ENCODE data around the gene TBC1D2B. TPM values are rescaled to one million over a fixed set of nuclear protein-coding genes. Genes with fewer than 3 reads are reported as not detected.
"Not testable (repeated sequence)": the region's sequence is repeated elsewhere in the genome, so short reads cannot be mapped to it uniquely, and the experiment has no call there.

Gene TBC1D2B
- total and polyA plus RNA-seq, 7 experiments from 2014 or later = 7.4 to 119 (median 76.6) TPM

- H3K27ac ChIP-seq (ENCODE audit: low read depth, low read length) = no peak overlapping the region
- ChIA-PET POLR2A (interaction anchor here (1.1 to 2.1 kb wide), 2 partner anchors 109 to 112 kb away, joined by 3 to 9 read pairs; no protein-coding TSS in a partner anchor), CTCF (interaction anchor here (0.6 to 4.0 kb wide), 6 partner anchors 34 to 195 kb away, joined by 3 to 28 read pairs (median 4); no protein-coding TSS in a partner anchor)
- Mint-ChIP-seq H3K27ac (peak overlapping the region; percentile 19 to 87 (median 68)), H3K9me3 (no peaks in the 10 kb centered on the region), H3K36me3 (peaks cover 3 to 27% (median 9%) of the 10 kb centered on the region in 5 donors), H3K27me3 (no peaks in the 10 kb centered on the region), H3K4me1 (peaks cover 0 to 26% (median 5%) of the 10 kb centered on the region in 7 donors), H3K4me3 (no peak overlapping the region)
- no peaks in the 10 kb centered on the region for H3K27me3 ChIP-seq (ENCODE audit: control insufficient read depth in 2 of 2, insufficient read depth in 2 of 2, low read length in 2 of 2)
- H3K36me3 ChIP-seq (ENCODE audit: control insufficient read depth in 2 of 3, insufficient read depth in 3 of 3, low read length in 3 of 3) = peaks cover 15 to 87% (median 18%) of the 10 kb centered on the region in 3 experiments
- no peaks in the 10 kb centered on the region for H3K4me1 ChIP-seq (ENCODE audit: control insufficient read depth in 2 of 2, insufficient read depth in 2 of 2, low read length in 2 of 2)
- ATAC-seq = peak; percentile 100
- H3K4me3 ChIP-seq (ENCODE audit: low read length) = no peak overlapping the region
- intact Hi-C loops (cut with micrococcal nuclease) = loop anchor here (1.0 to 2.0 kb wide), 4 partner anchors 76 to 241 kb away; partner anchors contain the start of gene TBC1D2B (in 1 of the 2)
- no peaks in the 10 kb centered on the region for H3K9me3 ChIP-seq (ENCODE audit: control insufficient read depth in 2 of 3, low read length in 3 of 3)
- peak; percentile 66 to 82 (median 78) for DNase-seq
These were observed 77.2 kb downstream of the TBC1D2B start for GRCh38 chr15:78000091-78000926.

GRCh38 chr15:77999486-77999885, 78.0 kb downstream of the TBC1D2B start:
- CTCF ChIA-PET = interaction anchor here (0.6 to 4.0 kb wide), 7 partner anchors 30 to 196 kb away, joined by 3 to 28 read pairs (median 3); no protein-coding TSS in a partner anchor
- no peak for ATAC-seq
- H3K36me3 ChIP-seq (ENCODE audit: control insufficient read depth in 2 of 3, insufficient read depth in 3 of 3, low read length in 3 of 3) = peaks cover 11 to 79% (median 18%) of the 10 kb centered on the region in 3 experiments

DNA sequence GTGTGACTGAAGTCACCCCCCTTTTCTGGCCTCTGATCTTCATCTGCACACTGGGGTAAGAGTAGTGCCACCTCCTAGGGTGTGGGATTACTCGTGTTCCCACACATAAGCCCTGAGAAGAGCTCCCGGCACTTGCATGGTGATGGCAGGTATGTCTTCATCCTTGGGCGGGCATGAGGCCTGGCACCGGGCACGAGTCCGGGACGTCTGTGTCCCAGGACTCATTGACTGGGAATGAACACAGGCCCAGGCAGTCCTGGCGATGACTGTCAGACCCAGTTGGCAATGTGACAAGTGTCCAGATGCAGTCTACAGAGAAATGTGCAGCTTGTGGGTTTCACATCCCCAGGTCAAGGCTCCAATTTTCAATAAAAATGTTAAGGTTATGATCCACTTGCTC, 78.9 kb downstream of the TBC1D2B start:
- Mint-ChIP-seq H3K27ac (peak overlapping the region in 1 of 9 donors; percentile 25), H3K27me3 (no peaks in the 10 kb centered on the region), H3K4me1 (peaks cover 0 to 19% (median 7%) of the 10 kb centered on the region in 7 donors), H3K9me3 (no peaks in the 10 kb centered on the region), H3K36me3 (peaks cover 3 to 27% (median 9%) of the 10 kb centered on the region in 5 donors), H3K4me3 (no peak overlapping the region)
- Histone ChIP-seq H3K27ac (ENCODE audit: low read depth, low read length) (no peak overlapping the region), H3K27me3 (ENCODE audit: control insufficient read depth in 2 of 2, insufficient read depth in 2 of 2, low read length in 2 of 2) (no peaks in the 10 kb centered on the region), H3K4me3 (ENCODE audit: low read length) (no peak overlapping the region), H3K9me3 (ENCODE audit: control insufficient read depth in 2 of 3, low read length in 3 of 3) (no peaks in the 10 kb centered on the region), H3K36me3 (ENCODE audit: control insufficient read depth in 2 of 3, insufficient read depth in 3 of 3, low read length in 3 of 3) (peaks cover 11 to 73% (median 12%) of the 10 kb centered on the region in 3 experiments), H3K4me1 (ENCODE audit: control insufficient read depth in 2 of 2, insufficient read depth in 2 of 2, low read length in 2 of 2) (no peaks in the 10 kb centered on the region)
- ATAC-seq (no peak), DNase-seq (no peak)
- intact Hi-C loops (cut with micrococcal nuclease) = no loop called here
- CTCF ChIA-PET = interaction anchor here (0.9 to 4.0 kb wide), 2 partner anchors 31 to 110 kb away, joined by 3 to 28 read pairs; no protein-coding TSS in a partner anchor
- POLR2A ChIA-PET = interaction anchor here (0.6 kb wide), 1 partner anchor 75 kb away, joined by 3 read pairs; no protein-coding TSS in a partner anchor

More at GRCh38 chr15:77999486-77999885, 78.0 kb downstream of the TBC1D2B start:
- POLR2A ChIA-PET = interaction anchor here (1.1 to 2.1 kb wide), 2 partner anchors 109 to 113 kb away, joined by 3 to 9 read pairs; no protein-coding TSS in a partner anchor
- no peaks in the 10 kb centered on the region for H3K4me1 ChIP-seq (ENCODE audit: control insufficient read depth in 2 of 2, insufficient read depth in 2 of 2, low read length in 2 of 2)
- Mint-ChIP-seq H3K9me3 (no peaks in the 10 kb centered on the region), H3K27me3 (no peaks in the 10 kb centered on the region), H3K4me1 (peaks cover 0 to 23% (median 5%) of the 10 kb centered on the region in 7 donors), H3K4me3 (no peak overlapping the region), H3K27ac (no peak overlapping the region), H3K36me3 (peaks cover 3 to 27% (median 9%) of the 10 kb centered on the region in 5 donors)
- H3K27ac ChIP-seq (ENCODE audit: low read depth, low read length) = no peak overlapping the region
- H3K4me3 ChIP-seq (ENCODE audit: low read length) = no peak overlapping the region
- no peak for DNase-seq
- H3K9me3 ChIP-seq (ENCODE audit: control insufficient read depth in 2 of 3, low read length in 3 of 3) = no peaks in the 10 kb centered on the region
- H3K27me3 ChIP-seq (ENCODE audit: control insufficient read depth in 2 of 2, insufficient read depth in 2 of 2, low read length in 2 of 2) = no peaks in the 10 kb centered on the region
- intact Hi-C loops (cut with micrococcal nuclease) = no loop called here

GRCh38 chr15:77997761-77998554, 79.6 kb downstream of the TBC1D2B start:
- H3K27ac Mint-ChIP-seq = not testable (repeated sequence)

GRCh38 chr15:77997221-77997620, 80.3 kb downstream of the TBC1D2B start:
- H3K4me3 ChIP-seq (ENCODE audit: low read length); intact Hi-C loops (cut with micrococcal nuclease); H3K9me3 ChIP-seq (ENCODE audit: control insufficient read depth in 2 of 3, low read length in 3 of 3); H3K4me3 Mint-ChIP-seq; H3K27ac ChIP-seq (ENCODE audit: low read depth, low read length); H3K9me3 Mint-ChIP-seq; DNase-seq; ATAC-seq; H3K4me1 ChIP-seq (ENCODE audit: control insufficient read depth in 2 of 2, insufficient read depth in 2 of 2, low read length in 2 of 2); H3K27me3 ChIP-seq (ENCODE audit: control insufficient read depth in 2 of 2, insufficient read depth in 2 of 2, low read length in 2 of 2); H3K27me3 Mint-ChIP-seq: not testable (repeated sequence)
- Mint-ChIP-seq H3K4me1 (peaks cover 0 to 23% (median 8%) of the 10 kb centered on the region in 7 donors), H3K27ac (peak overlapping the region in 3 of 9 donors; percentile 23 to 43 (median 38)), H3K36me3 (peaks cover 3 to 23% (median 8%) of the 10 kb centered on the region in 5 donors)
- peaks cover 6 to 62% (median 11%) of the 10 kb centered on the region in 3 experiments for H3K36me3 ChIP-seq (ENCODE audit: control insufficient read depth in 2 of 3, insufficient read depth in 3 of 3, low read length in 3 of 3)
- POLR2A ChIA-PET = interaction anchor here (1.6 kb wide), 1 partner anchor 46 kb away, joined by 4 read pairs; no protein-coding TSS in a partner anchor
- CTCF ChIA-PET = interaction anchor here (1.0 kb wide), 1 partner anchor 111 kb away, joined by 3 read pairs; no protein-coding TSS in a partner anchor

More at GRCh38 chr15:77997761-77998554, 79.6 kb downstream of the TBC1D2B start:
- H3K4me3 ChIP-seq (ENCODE audit: low read length); H3K27me3 Mint-ChIP-seq; H3K27me3 ChIP-seq (ENCODE audit: control insufficient read depth in 2 of 2, insufficient read depth in 2 of 2, low read length in 2 of 2); ATAC-seq; DNase-seq; H3K27ac ChIP-seq (ENCODE audit: low read depth, low read length); H3K9me3 Mint-ChIP-seq; H3K9me3 ChIP-seq (ENCODE audit: control insufficient read depth in 2 of 3, low read length in 3 of 3); intact Hi-C loops (cut with micrococcal nuclease); H3K4me1 ChIP-seq (ENCODE audit: control insufficient read depth in 2 of 2, insufficient read depth in 2 of 2, low read length in 2 of 2); H3K4me3 Mint-ChIP-seq; POLR2A ChIA-PET: not testable (repeated sequence)
- CTCF ChIA-PET = interaction anchor here (4.0 kb wide), 1 partner anchor 111 kb away, joined by 28 read pairs; no protein-coding TSS in a partner anchor
- H3K36me3 Mint-ChIP-seq = peaks cover 3 to 26% (median 9%) of the 10 kb centered on the region in 5 donors
- peaks cover 11 to 69% (median 12%) of the 10 kb centered on the region in 3 experiments for H3K36me3 ChIP-seq (ENCODE audit: control insufficient read depth in 2 of 3, insufficient read depth in 3 of 3, low read length in 3 of 3)
- peaks cover 0 to 22% (median 8%) of the 10 kb centered on the region in 7 donors for H3K4me1 Mint-ChIP-seq

DNA sequence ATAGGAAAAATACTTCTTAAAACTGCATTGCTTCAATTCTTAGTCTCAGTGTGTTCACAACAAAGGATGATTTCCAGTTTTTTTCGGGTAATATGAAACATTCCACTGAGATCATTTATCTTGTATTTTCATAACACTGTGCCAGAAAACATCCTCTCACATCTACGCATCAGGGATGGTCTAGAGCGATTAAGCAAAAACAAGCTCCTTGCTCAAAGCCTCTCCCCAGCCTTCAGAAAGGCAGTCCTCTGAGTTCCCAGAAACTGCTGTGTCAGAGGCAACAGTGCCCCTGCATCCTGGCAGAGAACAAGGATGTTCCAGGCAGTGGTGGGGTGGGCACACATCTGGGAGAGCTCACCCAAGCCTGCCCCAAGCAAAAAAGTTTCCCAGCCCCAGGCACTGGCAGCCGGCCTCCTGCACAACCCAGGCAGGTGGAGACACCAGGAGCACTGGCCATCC, 80.8 kb downstream of the TBC1D2B start:
- CTCF ChIA-PET = interaction anchor here (1.0 kb wide), 1 partner anchor 111 kb away, joined by 3 read pairs; no protein-coding TSS in a partner anchor
- H3K27me3 Mint-ChIP-seq; ATAC-seq; H3K4me3 ChIP-seq (ENCODE audit: low read length); H3K4me3 Mint-ChIP-seq; H3K9me3 Mint-ChIP-seq; H3K4me1 ChIP-seq (ENCODE audit: control insufficient read depth in 2 of 2, insufficient read depth in 2 of 2, low read length in 2 of 2); H3K27ac ChIP-seq (ENCODE audit: low read depth, low read length); DNase-seq; H3K27me3 ChIP-seq (ENCODE audit: control insufficient read depth in 2 of 2, insufficient read depth in 2 of 2, low read length in 2 of 2); intact Hi-C loops (cut with micrococcal nuclease); H3K9me3 ChIP-seq (ENCODE audit: control insufficient read depth in 2 of 3, low read length in 3 of 3): not testable (repeated sequence)
- peak overlapping the region in 1 of 9 donors; percentile 29 for H3K27ac Mint-ChIP-seq
- peaks cover 0 to 23% (median 8%) of the 10 kb centered on the region in 7 donors for H3K4me1 Mint-ChIP-seq
- H3K36me3 ChIP-seq (ENCODE audit: control insufficient read depth in 2 of 3, insufficient read depth in 3 of 3, low read length in 3 of 3) = peaks cover 6 to 57% (median 11%) of the 10 kb centered on the region in 3 experiments
- POLR2A ChIA-PET = interaction anchor here (1.6 kb wide), 1 partner anchor 46 kb away, joined by 4 read pairs; no protein-coding TSS in a partner anchor
- peaks cover 3 to 22% (median 8%) of the 10 kb centered on the region in 5 donors for H3K36me3 Mint-ChIP-seq

Measured in naive thymus-derived CD4-positive, alpha-beta T cell (primary cell).